CD4-positive, alpha-beta memory T cell (primary cell): ENCODE measurements around the gene ATP9B. TPM values are rescaled to one million over a fixed set of nuclear protein-coding genes. Genes with fewer than 3 reads are reported as not detected.
"Not testable (repeated sequence)": the region's sequence is repeated elsewhere in the genome, so short reads cannot be mapped to it uniquely, and the experiment has no call there.

Source experiments
- CTCF ChIA-PET: fragments of 350-600 bp; sonication (Branson Sonifier 250); formaldehyde crosslinking; loops from one replicate; lab custom pipeline; 2021; ENCODE audit warnings: inconsistent platforms; ENCODE audit not compliant: partially characterized antibody; lab: Charles Lee
- POLR2A ChIA-PET: fragments of 350-600 bp; sonication (Branson Sonifier 250); formaldehyde crosslinking; loops from one replicate; lab custom pipeline; 2021; ENCODE audit not compliant: partially characterized antibody; lab: Charles Lee
- DNase-seq, 5 donors: peaks; one replicate each; pipeline versions ENCODE4 v3.0.0 to v3.0.0-alpha.2; 2020 to 2022; ENCODE audit warnings: mixed read lengths in 1 of 5
- H3K27ac ChIP-seq: one replicate; pipeline ENCODE4 v1.7.0; 2013; ENCODE audit warnings: low read depth, low read length
- H3K27me3 ChIP-seq: 2 replicates; pipeline ENCODE4 v1.7.0; 2013; ENCODE audit warnings: mild to moderate bottlenecking, low read length, moderate library complexity; ENCODE audit not compliant: insufficient read depth
- H3K36me3 ChIP-seq: 2 replicates; pipeline ENCODE4 v1.7.0; 2013; ENCODE audit warnings: mild to moderate bottlenecking, low read length, moderate library complexity; ENCODE audit not compliant: insufficient read depth
- H3K4me1 ChIP-seq: 2 replicates; pipeline ENCODE4 v1.7.0; 2013; ENCODE audit warnings: mild to moderate bottlenecking, low read length, moderate library complexity; ENCODE audit not compliant: insufficient read depth
- H3K4me3 ChIP-seq, 2 donors: one replicate each; pipeline ENCODE4 v1.7.0; 2013; ENCODE audit warnings: low read length in 2 of 2, mild to moderate bottlenecking in 1 of 2
- H3K9me3 ChIP-seq, 2 donors: one replicate each; pipeline ENCODE4 v1.7.0; 2013; ENCODE audit warnings: low read length in 2 of 2, control low read depth in 1 of 2; ENCODE audit not compliant: control insufficient read depth in 1 of 2
- H3K27ac Mint-ChIP-seq, 7 donors: one replicate each; pipeline ENCODE4 v1.8.0; 2020 to 2021; ENCODE audit warnings: mixed read lengths in 7 of 7, mild to moderate bottlenecking in 6 of 7, inconsistent platforms in 3 of 7, moderate library complexity in 3 of 7
- H3K27me3 Mint-ChIP-seq, 2 donors: one replicate each; pipeline ENCODE4 v1.8.0; 2020 to 2021; ENCODE audit warnings: mixed read lengths in 2 of 2
- H3K36me3 Mint-ChIP-seq, 2 donors: one replicate each; pipeline ENCODE4 v1.8.0; 2020 to 2021; ENCODE audit warnings: mixed read lengths in 2 of 2, inconsistent platforms in 1 of 2, mild to moderate bottlenecking in 1 of 2
- H3K4me1 Mint-ChIP-seq, 4 donors: one replicate each; pipeline ENCODE4 v1.8.0; 2020 to 2021; ENCODE audit warnings: mixed read lengths in 4 of 4, mild to moderate bottlenecking in 1 of 4
- H3K4me3 Mint-ChIP-seq, 8 donors: one replicate each; pipeline ENCODE4 v1.8.0; 2020 to 2021; ENCODE audit warnings: mixed read lengths in 8 of 8, mild to moderate bottlenecking in 7 of 8, moderate library complexity in 6 of 8, inconsistent platforms in 3 of 8
- H3K9me3 Mint-ChIP-seq, 8 donors: one replicate each; pipeline ENCODE4 v1.8.0; 2020 to 2021; ENCODE audit warnings: mixed read lengths in 8 of 8, mild to moderate bottlenecking in 5 of 8, inconsistent platforms in 3 of 8, moderate library complexity in 1 of 8
- intact Hi-C: fragments of 100-400 bp; cut with micrococcal nuclease; formaldehyde crosslinking; loops from one replicate; pipeline ENCODE4 v1.15.1; 2023
- polyA plus RNA-seq, 2 donors: library from polyadenylated mRNA; unstranded; fragments of 300-500 nt; fragmentation: Illumina TruSeq; gene quantifications; one replicate each; pipeline ENCODE4 v1.2.3, GENCODE V29; 2021
- total RNA-seq, 2 experiments: library from RNA; stranded (reverse); gene quantifications; one replicate each; pipeline ENCODE4 v1.2.3, GENCODE V29; 2021

The ATP9B gene
- total and polyA plus RNA-seq, 4 experiments from 2014 or later, result 11.8 to 76.4 (median 49.9) TPM

- Mint-ChIP-seq H3K27ac (peak overlapping the region in 4 of 7 donors; percentile 15 to 60 (median 34)), H3K27me3 (no peaks in the 10 kb centered on the region), H3K4me1 (peaks cover 8 to 16% (median 10%) of the 10 kb centered on the region in 4 donors), H3K36me3 (peaks cover 46 to 48% of the 10 kb centered on the region in 2 donors), H3K4me3 (no peak overlapping the region), H3K9me3 (no peaks in the 10 kb centered on the region)
- ChIA-PET POLR2A (no interaction called here), CTCF (no interaction called here)
- Histone ChIP-seq H3K27me3 (no peaks in the 10 kb centered on the region), H3K27ac (no peak overlapping the region), H3K4me3 (no peak overlapping the region), H3K9me3 (no peaks in the 10 kb centered on the region), H3K36me3 (peaks cover 8% of the 10 kb centered on the region), H3K4me1 (no peaks in the 10 kb centered on the region)
- no peak for DNase-seq
- intact Hi-C loops, result no loop called here
Observed at GRCh38 chr18:79156327-79156726, 87.1 kb downstream of the ATP9B start.

- Histone ChIP-seq H3K4me3 (no peak overlapping the region), H3K36me3 (peaks cover 8% of the 10 kb centered on the region), H3K27ac (no peak overlapping the region), H3K4me1 (no peaks in the 10 kb centered on the region), H3K27me3 (no peaks in the 10 kb centered on the region), H3K9me3 (no peaks in the 10 kb centered on the region)
- ChIA-PET POLR2A (no interaction called here), CTCF (no interaction called here)
- Mint-ChIP-seq H3K9me3 (peaks cover 0 to 1% (median 0%) of the 10 kb centered on the region in 8 donors), H3K27ac (no peak overlapping the region), H3K4me1 (peaks cover 0 to 7% (median 3%) of the 10 kb centered on the region in 4 donors), H3K36me3 (peaks cover 44 to 56% of the 10 kb centered on the region in 2 donors), H3K27me3 (no peaks in the 10 kb centered on the region), H3K4me3 (no peak overlapping the region)
- DNase-seq, result no peak
- intact Hi-C loops, result no loop called here
Observed at GRCh38 chr18:79164706-79165105, 95.5 kb downstream of the ATP9B start.

- CTCF ChIA-PET, result interaction anchor here (0.9 kb wide), 1 partner anchor 10 kb away, joined by 3 read pairs; no protein-coding TSS in a partner anchor
- Histone ChIP-seq H3K36me3 (peaks cover 8% of the 10 kb centered on the region), H3K9me3 (no peaks in the 10 kb centered on the region), H3K4me3 (no peak overlapping the region), H3K27me3 (no peaks in the 10 kb centered on the region), H3K4me1 (no peaks in the 10 kb centered on the region), H3K27ac (no peak overlapping the region)
- Mint-ChIP-seq H3K9me3 (peaks cover 0 to 1% (median 0%) of the 10 kb centered on the region in 8 donors), H3K27me3 (no peaks in the 10 kb centered on the region), H3K27ac (no peak overlapping the region), H3K36me3 (peaks cover 34 to 58% of the 10 kb centered on the region in 2 donors), H3K4me3 (no peak overlapping the region), H3K4me1 (peaks cover 0 to 11% (median 3%) of the 10 kb centered on the region in 4 donors)
- DNase-seq, result no peak
- intact Hi-C loops, result no loop called here
- POLR2A ChIA-PET, result no interaction called here
Observed at GRCh38 chr18:79166702-79167101, 97.5 kb downstream of the ATP9B start.

GRCh38 chr18:79167526-79168190 is 98.5 kb downstream of the ATP9B start:
- intact Hi-C loops, result no loop called here
- CTCF ChIA-PET, result interaction anchor here (0.9 kb wide), 1 partner anchor 9 kb away, joined by 3 read pairs; no protein-coding TSS in a partner anchor
- H3K27me3 Mint-ChIP-seq, result no peaks in the 10 kb centered on the region
- Histone ChIP-seq H3K27me3 (no peaks in the 10 kb centered on the region), H3K36me3 (peaks cover 8% of the 10 kb centered on the region), H3K4me3 (no peak overlapping the region), H3K4me1 (no peaks in the 10 kb centered on the region), H3K9me3 (no peaks in the 10 kb centered on the region), H3K27ac (no peak overlapping the region)
- no peak overlapping the region for H3K4me3 Mint-ChIP-seq
- peaks cover 37 to 53% of the 10 kb centered on the region in 2 donors for H3K36me3 Mint-ChIP-seq
- H3K27ac Mint-ChIP-seq, result peak overlapping the region in 1 of 7 donors; percentile 8
- DNase-seq, result no peak
- peaks cover 0 to 11% (median 3%) of the 10 kb centered on the region in 4 donors for H3K4me1 Mint-ChIP-seq
- POLR2A ChIA-PET, result no interaction called here
- H3K9me3 Mint-ChIP-seq, result peaks cover 0 to 1% (median 0%) of the 10 kb centered on the region in 8 donors

- Histone ChIP-seq H3K4me1 (no peaks in the 10 kb centered on the region), H3K4me3 (no peak overlapping the region), H3K9me3 (no peaks in the 10 kb centered on the region), H3K27me3 (no peaks in the 10 kb centered on the region), H3K36me3 (peaks cover 8% of the 10 kb centered on the region), H3K27ac (no peak overlapping the region)
- H3K27me3 Mint-ChIP-seq, result no peaks in the 10 kb centered on the region
- H3K27ac Mint-ChIP-seq, result no peak overlapping the region
- H3K4me3 Mint-ChIP-seq, result no peak overlapping the region
- H3K36me3 Mint-ChIP-seq, result peaks cover 51 to 55% of the 10 kb centered on the region in 2 donors
- intact Hi-C loops, result no loop called here
- H3K9me3 Mint-ChIP-seq, result no peaks in the 10 kb centered on the region
- H3K4me1 Mint-ChIP-seq, result peaks cover 0 to 11% (median 3%) of the 10 kb centered on the region in 4 donors
- DNase-seq, result no peak
- ChIA-PET CTCF (no interaction called here), POLR2A (no interaction called here)
Observed at GRCh38 chr18:79169958-79170555, 100.9 kb downstream of the ATP9B start.

- POLR2A ChIA-PET, H3K4me3 ChIP-seq, H3K9me3 ChIP-seq, H3K9me3 Mint-ChIP-seq, DNase-seq, CTCF ChIA-PET, H3K4me3 Mint-ChIP-seq, H3K27ac ChIP-seq, H3K27me3 Mint-ChIP-seq, H3K27me3 ChIP-seq, H3K4me1 ChIP-seq, H3K36me3 ChIP-seq, intact Hi-C loops, H3K27ac Mint-ChIP-seq: not testable (repeated sequence)
- Mint-ChIP-seq H3K4me1 (peaks cover 0 to 11% (median 4%) of the 10 kb centered on the region in 4 donors), H3K36me3 (peaks cover 45% of the 10 kb centered on the region in 2 donors)
Observed at GRCh38 chr18:79172331-79172730, 103.1 kb downstream of the ATP9B start.

- no peaks in the 10 kb centered on the region for H3K36me3 ChIP-seq
- intact Hi-C loops, result no loop called here
- Mint-ChIP-seq H3K4me1 (peaks cover 0 to 10% (median 7%) of the 10 kb centered on the region in 4 donors), H3K9me3 (no peaks in the 10 kb centered on the region), H3K27ac (peak overlapping the region in 2 of 7 donors; percentile 14 to 70), H3K27me3 (no peaks in the 10 kb centered on the region), H3K36me3 (peaks cover 53 to 54% of the 10 kb centered on the region in 2 donors), H3K4me3 (no peak overlapping the region)
- no peaks in the 10 kb centered on the region for H3K9me3 ChIP-seq
- no peak for DNase-seq
- no peak overlapping the region for H3K4me3 ChIP-seq
- H3K4me1 ChIP-seq, result no peaks in the 10 kb centered on the region
- CTCF ChIA-PET, result no interaction called here
- H3K27ac ChIP-seq, result no peak overlapping the region
- no peaks in the 10 kb centered on the region for H3K27me3 ChIP-seq
- POLR2A ChIA-PET, result no interaction called here
Observed at GRCh38 chr18:79173742-79174141, 104.5 kb downstream of the ATP9B start.
